Endothelial cell of umbilical vein (primary cell): ENCODE data around the gene NCKAP5. TPM values are rescaled to one million over a fixed set of nuclear protein-coding genes. Genes with fewer than 3 reads are reported as not detected.

Source experiments
- BruUV-seq: library from RNA; stranded (reverse); fragments of 400-500 nt; replicated peaks from 2 replicates; lab custom pipeline; 2021; lab: Mats Ljungman, UMichigan
- CTCF ChIA-PET: fragments of 300-600, 350-600 bp; sonication (Branson Sonifier 250); formaldehyde crosslinking; loops from one replicate; lab custom pipeline; 2021; ENCODE audit warnings: antibody characterized with exemption, inconsistent platforms; lab: Charles Lee
- POLR2A ChIA-PET: fragments of 300-600, 350-600 bp; sonication (Branson Sonifier 250); formaldehyde crosslinking; loops from one replicate; lab custom pipeline; 2021; ENCODE audit warnings: antibody characterized with exemption, inconsistent platforms; lab: Charles Lee
- DNase-seq: peaks from one replicate; pipeline ENCODE4 v3.0.0-alpha.2; 2011; ENCODE audit warnings: low read depth, low spot score
- FAIRE-seq: peaks from 2 replicates; lab custom pipeline; 2011; peaks lifted over from hg19 to GRCh38; lab: Jason Lieb, UNC
- H2AFZ ChIP-seq: 2 replicates; pipeline ENCODE4 v1.6.0; 2012; ENCODE audit warnings: low read depth, low read length, control low read depth, inconsistent platforms
- H3K27ac ChIP-seq: 2 replicates; pipeline ENCODE4 v1.5.1; 2011; ENCODE audit warnings: low read depth, mild to moderate bottlenecking, control low read depth, low read length, moderate library complexity; ENCODE audit not compliant: insufficient read depth
- H3K27me3 ChIP-seq, 2 experiments: 2 replicates each; pipeline versions ENCODE4 v1.6.0 to v1.6.1; 2011; ENCODE audit warnings: low read length in 2 of 2, mixed read lengths in 1 of 2; ENCODE audit not compliant: control insufficient read depth in 2 of 2, insufficient read depth in 2 of 2
- H3K36me3 ChIP-seq, 2 experiments: 2 replicates in 1 of 2; 3 replicates in 1 of 2; pipeline ENCODE4 v1.5.1; 2011; ENCODE audit warnings: low read length in 2 of 2, mild to moderate bottlenecking in 1 of 2, moderate library complexity in 1 of 2; ENCODE audit not compliant: control insufficient read depth in 2 of 2, insufficient read depth in 2 of 2; ENCODE audit errors: extremely low read depth in 1 of 2
- H3K4me1 ChIP-seq: 3 replicates; pipeline ENCODE4 v1.5.1; 2011; ENCODE audit warnings: mild to moderate bottlenecking, low read length; ENCODE audit not compliant: control insufficient read depth, insufficient read depth; ENCODE audit errors: extremely low read depth
- H3K4me2 ChIP-seq: 2 replicates; pipeline ENCODE4 v1.6.1; 2011; ENCODE audit warnings: low read length, control low read depth, mixed read lengths; ENCODE audit not compliant: insufficient read depth
- H3K4me3 ChIP-seq, 3 experiments: fragments of 200-600 bp in 1 of 3; sonication (generic), shearing (Covaris generic) in 1 of 3; replicated peaks in 1 of 3; 2 replicates each; pipeline ENCODE4 v1.5.1; 2011 to 2016; ENCODE audit warnings: control low read depth in 3 of 3, low read length in 3 of 3, mild to moderate bottlenecking in 2 of 3, inconsistent platforms in 1 of 3, low read depth in 1 of 3, moderate library complexity in 1 of 3; ENCODE audit not compliant: insufficient read depth in 1 of 3
- H3K79me2 ChIP-seq: 2 replicates; pipeline ENCODE4 v1.6.0; 2012; ENCODE audit warnings: low read length, inconsistent platforms; ENCODE audit not compliant: control insufficient read depth, insufficient read depth
- H3K9ac ChIP-seq: replicated peaks from 2 replicates; pipeline ENCODE3; 2011; ENCODE audit warnings: low read length, control low read depth; ENCODE audit not compliant: insufficient read depth; ENCODE audit errors: extremely low read depth
- H3K9me1 ChIP-seq: replicated peaks from 3 replicates; pipeline ENCODE4 v1.6.0; 2011; ENCODE audit warnings: mild to moderate bottlenecking, low read length; ENCODE audit not compliant: control insufficient read depth, insufficient read depth; ENCODE audit errors: extremely low read depth
- H3K9me3 ChIP-seq: replicated peaks from 2 replicates; pipeline ENCODE4 v1.5.1; 2012; ENCODE audit warnings: low read length, inconsistent platforms; ENCODE audit not compliant: control insufficient read depth, insufficient read depth
- H4K20me1 ChIP-seq: replicated peaks from 2 replicates; pipeline ENCODE3; 2011; ENCODE audit warnings: mild to moderate bottlenecking, low read length; ENCODE audit not compliant: control insufficient read depth, insufficient read depth; ENCODE audit errors: extremely low read depth
- CTCF ChIP-seq, 2 donors: IDR thresholded peaks; 1 replicate in 1 of 2; 2 replicates in 1 of 2; pipeline ENCODE4 v1.5.1; 2011; ENCODE audit warnings: low read length in 2 of 2, mild to moderate bottlenecking in 2 of 2, moderate library complexity in 2 of 2, control low read depth in 1 of 2, inconsistent platforms in 1 of 2, low read depth in 1 of 2; ENCODE audit not compliant: insufficient read depth in 1 of 2; ENCODE audit errors: extremely low read depth in 1 of 2
- EZH2 ChIP-seq: IDR thresholded peaks from 2 replicates; pipeline ENCODE4 v1.6.1; 2012; ENCODE audit warnings: borderline replicate concordance, low read depth, mild to moderate bottlenecking, moderate library complexity, low read length, inconsistent platforms; ENCODE audit not compliant: severe bottlenecking
- FOS ChIP-seq: IDR thresholded peaks from 2 replicates; pipeline ENCODE4 v1.6.1; 2011; ENCODE audit warnings: mild to moderate bottlenecking, low read length, moderate library complexity, borderline replicate concordance; ENCODE audit not compliant: insufficient read depth
- GATA2 ChIP-seq: IDR thresholded peaks from 2 replicates; pipeline ENCODE4 v1.7.0; 2011; ENCODE audit warnings: low read depth, mild to moderate bottlenecking, moderate library complexity, mixed read lengths, low read length; ENCODE audit not compliant: insufficient read length, insufficient read depth
- JUN ChIP-seq: IDR thresholded peaks from 2 replicates; pipeline ENCODE4 v1.6.1; 2011; ENCODE audit warnings: borderline replicate concordance, low read depth; ENCODE audit not compliant: insufficient read length, insufficient read depth
- MYC ChIP-seq: IDR thresholded peaks from one replicate; pipeline ENCODE4 v1.6.1; 2011; ENCODE audit warnings: mild to moderate bottlenecking, low read depth, low read length
- POLR2A ChIP-seq: IDR thresholded peaks from 2 replicates; pipeline ENCODE4 v1.6.1; 2012; ENCODE audit warnings: low read depth, mild to moderate bottlenecking, control low read depth, low read length
- POLR2AphosphoS5 ChIP-seq: IDR thresholded peaks from 2 replicates; pipeline ENCODE4 v1.6.1; 2012; ENCODE audit warnings: low read depth, mild to moderate bottlenecking, control low read depth, low read length, moderate library complexity; ENCODE audit not compliant: insufficient read depth
- dilution Hi-C: fragments of 300-500 bp; cut with MboI; formaldehyde crosslinking; loops from one replicate; pipeline ENCODE4 v1.15.0; 2019; ENCODE audit warnings: low sequenced_read_pairs; ENCODE audit not compliant: extremely low pct_ligation_motif_present
- intact Hi-C: fragments of 100-400 bp; cut with micrococcal nuclease; formaldehyde crosslinking; loops from one replicate; pipeline ENCODE4 v1.10.0; 2022
- polyA plus RNA-seq, 4 experiments: library from polyadenylated mRNA; depleted of rRNA in 3 of 4; stranded (reverse) in 3 of 4; unstranded in 1 of 4; fragments of >200 nt; gene quantifications; 2 replicates each; pipeline versions ENCODE4 v1.2.1 to v1.2.3, GENCODE V29; 2011 to 2012; ENCODE audit warnings: missing spikeins in 1 of 4
- total RNA-seq: library from RNA; stranded (reverse); gene quantifications from 2 replicates; pipeline ENCODE4 v1.2.3, GENCODE V29; 2021
- TF ChIP-seq, protein P1 (sequence below): IDR thresholded peaks from 2 replicates; pipeline ENCODE4 v1.6.1; 2011; ENCODE audit not compliant: insufficient read depth, insufficient read length

Gene NCKAP5
- total and polyA plus RNA-seq, 2 donors (not counting 3 experiments of a cell fraction or from before 2014, with no cell fraction given) = 0.47 to 3.3 TPM

DNA sequence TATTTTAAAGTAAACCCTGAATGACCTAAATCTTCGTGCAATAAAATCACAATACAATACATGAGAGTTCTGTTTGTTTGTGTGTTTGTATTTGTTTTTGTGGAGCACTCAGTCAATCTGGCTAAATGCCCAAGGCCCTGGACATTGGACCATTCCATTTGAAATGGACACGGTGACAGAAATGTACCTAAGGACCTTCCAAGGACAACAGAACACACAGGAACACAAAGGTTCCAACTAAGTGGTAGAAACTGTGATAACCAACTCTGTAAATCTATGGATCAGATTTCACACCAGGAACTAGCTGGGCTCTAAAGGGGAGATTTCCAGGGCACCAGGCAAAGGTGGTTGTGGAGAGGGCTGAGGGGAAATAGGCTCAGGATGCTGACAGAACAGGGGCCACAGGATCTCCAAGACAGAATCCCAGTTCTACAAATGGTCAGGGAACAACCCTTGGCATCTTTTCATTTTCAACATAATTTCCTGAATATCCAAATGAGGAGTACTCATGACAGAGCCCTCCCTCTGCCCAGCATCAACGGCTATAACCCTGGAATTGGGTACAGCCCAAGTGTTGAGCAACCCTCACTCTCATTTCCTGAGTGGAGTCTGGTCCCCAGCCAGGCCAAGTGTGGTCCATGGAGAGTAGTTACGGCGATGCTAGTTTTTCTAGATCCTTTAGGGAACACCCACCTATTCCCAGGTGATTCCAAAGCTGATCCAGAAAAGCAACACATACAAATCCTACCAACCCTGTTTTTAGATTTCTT, 78.4 kb downstream of the NCKAP5 start:
- Histone ChIP-seq H3K9ac (no peak overlapping the region), H3K4me1 (no peaks in the 10 kb centered on the region), H4K20me1 (no peaks in the 10 kb centered on the region), H3K4me3 (no peak overlapping the region), H3K9me3 (no peaks in the 10 kb centered on the region), H3K79me2 (no peaks in the 10 kb centered on the region), H3K27me3 (peaks cover 0 to 2% of the 10 kb centered on the region in 2 experiments), H3K36me3 (no peaks in the 10 kb centered on the region), H2AFZ (no peak overlapping the region), H3K4me2 (no peak overlapping the region), H3K27ac (no peak overlapping the region), H3K9me1 (no peaks in the 10 kb centered on the region)
- no peak for DNase-seq
- FAIRE-seq = no peak
- dilution Hi-C loops (no loop called here), intact Hi-C loops (no loop called here)
- BruUV-seq = no TSS peak
- CTCF ChIA-PET = interaction anchor here (1.7 kb wide), 1 partner anchor 15 kb away, joined by 4 read pairs; no protein-coding TSS in a partner anchor
- POLR2A ChIA-PET = no interaction called here
- TF ChIP-seq JUN (no peak), POLR2A (no peak), POLR2AphosphoS5 (no peak), CTCF (IDR thresholded peaks at IDR 0.05; ENCODE audit: extremely low read depth in 1 of 2, insufficient read depth in 1 of 2, low read depth in 1 of 2, low read length in 2 of 2) (no peak), FOS (no peak), GATA2 (no peak), MYC (no peak), EZH2 (no peak)
- TF ChIP-seq, protein P1, sequence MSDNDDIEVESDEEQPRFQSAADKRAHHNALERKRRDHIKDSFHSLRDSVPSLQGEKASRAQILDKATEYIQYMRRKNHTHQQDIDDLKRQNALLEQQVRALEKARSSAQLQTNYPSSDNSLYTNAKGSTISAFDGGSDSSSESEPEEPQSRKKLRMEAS = no peak
